ENCODE results near the gene HCN3. TPM values are rescaled to one million over a fixed set of nuclear protein-coding genes. Genes with fewer than 3 reads are reported as not detected.

HCN3 gene
- total RNA-seq, 1 experiment from 2014 or later, result 5.4 TPM

GRCh38 chr1:155293086-155293749 lies 16.0 kb downstream of the HCN3 start:
- Mint-ChIP-seq H3K27me3 (ENCODE audit: low read depth) (peaks cover 18% of the 10 kb centered on the region), H3K4me3 (no peak overlapping the region), H3K27ac (no peak overlapping the region), H3K9me3 (no peaks in the 10 kb centered on the region), H3K36me3 (ENCODE audit: insufficient read depth in 1 of 3, low read depth in 3 of 3) (peaks cover 0 to 5% (median 0%) of the 10 kb centered on the region in 3 experiments; a peak in 1 of 7 replicates), H3K4me1 (peaks cover 12 to 23% of the 10 kb centered on the region in 2 experiments)
- Histone ChIP-seq H3T11ph (ENCODE audit: low read length) (no peak overlapping the region), H3K79me2 (ENCODE audit: insufficient read depth, low read length) (no peaks in the 10 kb centered on the region), H3K4me2 (ENCODE audit: insufficient read depth, insufficient read length, low read length) (no peak overlapping the region), H2BK20ac (ENCODE audit: low read depth, low read length, poor library complexity, severe bottlenecking) (no peak overlapping the region), H2BK15ac (ENCODE audit: low read depth, low read length) (no peak overlapping the region), H3K79me1 (ENCODE audit: insufficient read depth, low read depth, low read length, poor library complexity, severe bottlenecking) (no peaks in the 10 kb centered on the region), H3K14ac (ENCODE audit: insufficient read depth, low read length) (no peak overlapping the region; the same call in 1 of the 2 replicates), H2AFZ (ENCODE audit: low read length) (no peak overlapping the region), H3K23me2 (ENCODE audit: insufficient read length, low read depth, low read length, poor library complexity, severe bottlenecking) (peaks cover 12% of the 10 kb centered on the region), H4K5ac (ENCODE audit: insufficient read length, low read depth, low read length) (no peak overlapping the region), H3K18ac (ENCODE audit: insufficient read length, low read depth, low read length) (no peak overlapping the region), H4K91ac (ENCODE audit: insufficient read length, low read depth, low read length) (no peak overlapping the region), H3K27ac (ENCODE audit: insufficient read length, low read depth, low read length) (no peak overlapping the region), H3K56ac (ENCODE audit: insufficient read length, low read depth, low read length) (no peak overlapping the region), H2BK120ac (ENCODE audit: low read depth, low read length, poor library complexity, severe bottlenecking) (no peak overlapping the region), H3K9ac (ENCODE audit: extremely low read depth, insufficient read length, low read length) (no peak overlapping the region), H2AK5ac (ENCODE audit: insufficient read length, low read length) (no peak overlapping the region), H3K23ac (ENCODE audit: insufficient read length, low read depth, low read length) (no peak overlapping the region), H4K8ac (replicated peaks; ENCODE audit: insufficient read length, low read depth, low read length) (no peak overlapping the region), H2BK12ac (ENCODE audit: insufficient read length, low read depth, low read length) (no peak overlapping the region), H3K4me1 (ENCODE audit: insufficient read depth, low read length) (no peaks in the 10 kb centered on the region; the same call in 1 of the 2 replicates), H2BK5ac (ENCODE audit: insufficient read length, low read length) (no peak overlapping the region), H3K9me3 (ENCODE audit: control insufficient read depth, low read depth, low read length) (no peaks in the 10 kb centered on the region), H3K4ac (ENCODE audit: low read depth, low read length) (no peak overlapping the region), H3K27me3 (ENCODE audit: insufficient read depth, low read length) (no peaks in the 10 kb centered on the region; the same call in 1 of the 2 replicates), H4K20me1 (ENCODE audit: control insufficient read depth, insufficient read depth, insufficient read length) (no peaks in the 10 kb centered on the region)
- no peak for DNase-seq
- TF ChIP-seq, protein P1, sequence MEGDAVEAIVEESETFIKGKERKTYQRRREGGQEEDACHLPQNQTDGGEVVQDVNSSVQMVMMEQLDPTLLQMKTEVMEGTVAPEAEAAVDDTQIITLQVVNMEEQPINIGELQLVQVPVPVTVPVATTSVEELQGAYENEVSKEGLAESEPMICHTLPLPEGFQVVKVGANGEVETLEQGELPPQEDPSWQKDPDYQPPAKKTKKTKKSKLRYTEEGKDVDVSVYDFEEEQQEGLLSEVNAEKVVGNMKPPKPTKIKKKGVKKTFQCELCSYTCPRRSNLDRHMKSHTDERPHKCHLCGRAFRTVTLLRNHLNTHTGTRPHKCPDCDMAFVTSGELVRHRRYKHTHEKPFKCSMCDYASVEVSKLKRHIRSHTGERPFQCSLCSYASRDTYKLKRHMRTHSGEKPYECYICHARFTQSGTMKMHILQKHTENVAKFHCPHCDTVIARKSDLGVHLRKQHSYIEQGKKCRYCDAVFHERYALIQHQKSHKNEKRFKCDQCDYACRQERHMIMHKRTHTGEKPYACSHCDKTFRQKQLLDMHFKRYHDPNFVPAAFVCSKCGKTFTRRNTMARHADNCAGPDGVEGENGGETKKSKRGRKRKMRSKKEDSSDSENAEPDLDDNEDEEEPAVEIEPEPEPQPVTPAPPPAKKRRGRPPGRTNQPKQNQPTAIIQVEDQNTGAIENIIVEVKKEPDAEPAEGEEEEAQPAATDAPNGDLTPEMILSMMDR (conservative IDR thresholded peaks at IDR 0.05), result no peak
- no CpG with 5 or more reads among the region's 17 CpGs for WGBS (ENCODE audit: extremely low coverage, insufficient read length, low lambda C conversion rate)

Data from H9 (cell line).